Parathyroid adenoma (tissue), 2 donors: ENCODE results near the gene PIAS2.

Experiments used
- H2AFZ ChIP-seq: fragments of 300-600 bp; sonication (generic); one replicate; pipeline ENCODE4 v1.7.0; 2017; ENCODE audit warnings: antibody characterized with exemption, mild to moderate bottlenecking
- H3K27ac ChIP-seq: fragments of 300-600 bp; sonication (generic); one replicate; pipeline ENCODE4 v1.7.0; 2017
- H3K27me3 ChIP-seq: fragments of 300-600 bp; sonication (generic); one replicate; pipeline ENCODE4 v1.7.0; 2017; ENCODE audit warnings: low read length; ENCODE audit not compliant: control insufficient read depth, insufficient read depth
- H3K36me3 ChIP-seq: fragments of 300-600 bp; sonication (generic); one replicate; pipeline ENCODE4 v1.7.0; 2017; ENCODE audit warnings: low read length; ENCODE audit not compliant: control insufficient read depth, insufficient read depth
- H3K4me1 ChIP-seq: fragments of 300-600 bp; sonication (generic); one replicate; pipeline ENCODE4 v1.7.0; 2017; ENCODE audit warnings: control low read depth
- H3K4me2 ChIP-seq: fragments of 300-600 bp; sonication (generic); one replicate; pipeline ENCODE4 v1.7.0; 2017; ENCODE audit warnings: low read length
- H3K4me3 ChIP-seq: fragments of 300-600 bp; sonication (generic); one replicate; pipeline ENCODE4 v1.7.0; 2017; ENCODE audit warnings: low read depth, low read length
- H3K79me2 ChIP-seq: fragments of 300-600 bp; sonication (generic); one replicate; pipeline ENCODE4 v1.7.0; 2017; ENCODE audit warnings: control low read depth
- H3K9ac ChIP-seq: fragments of 300-600 bp; sonication (generic); one replicate; pipeline ENCODE4 v1.7.0; 2017; ENCODE audit warnings: mild to moderate bottlenecking
- H3K9me3 ChIP-seq: fragments of 300-600 bp; sonication (generic); one replicate; pipeline ENCODE4 v1.7.0; 2017; ENCODE audit warnings: low read length; ENCODE audit not compliant: control insufficient read depth
- CTCF ChIP-seq: fragments of 300-600 bp; sonication (generic); IDR thresholded peaks from one replicate; pipeline ENCODE4 v1.7.0; 2017; ENCODE audit warnings: antibody characterized with exemption, mild to moderate bottlenecking
- donor health status: primary hyperparathyroidism.

The PIAS2 gene

DNA sequence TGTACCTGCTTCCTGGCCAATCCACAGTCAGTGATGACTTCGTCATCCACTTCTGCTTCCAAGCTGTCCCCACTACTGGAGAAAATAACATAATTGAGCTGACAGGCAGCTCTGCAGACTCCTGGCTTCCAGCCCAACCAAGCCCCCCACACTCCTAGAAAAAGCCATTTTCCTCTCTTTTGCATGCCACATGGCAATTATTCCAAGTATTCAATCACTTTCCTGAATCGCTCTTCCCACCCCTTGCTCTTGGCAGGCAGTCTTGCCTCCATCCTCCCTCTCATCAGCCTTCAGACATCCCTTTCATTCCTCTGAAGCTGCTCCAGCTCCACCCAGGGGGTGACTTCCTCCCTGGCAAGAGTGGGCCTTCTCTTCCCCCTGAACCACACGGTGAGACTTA, 146.2 kb downstream of the PIAS2 start:
- TF ChIP-seq CTCF = no peak
- Histone ChIP-seq H3K27me3 (no peaks in the 10 kb centered on the region), H3K36me3 (no peaks in the 10 kb centered on the region), H3K27ac (no peak overlapping the region), H2AFZ (no peak overlapping the region), H3K4me3 (no peak overlapping the region), H3K9ac (no peak overlapping the region), H3K9me3 (no peaks in the 10 kb centered on the region), H3K4me2 (no peak overlapping the region), H3K79me2 (no peaks in the 10 kb centered on the region), H3K4me1 (peaks cover 6% of the 10 kb centered on the region)

DNA sequence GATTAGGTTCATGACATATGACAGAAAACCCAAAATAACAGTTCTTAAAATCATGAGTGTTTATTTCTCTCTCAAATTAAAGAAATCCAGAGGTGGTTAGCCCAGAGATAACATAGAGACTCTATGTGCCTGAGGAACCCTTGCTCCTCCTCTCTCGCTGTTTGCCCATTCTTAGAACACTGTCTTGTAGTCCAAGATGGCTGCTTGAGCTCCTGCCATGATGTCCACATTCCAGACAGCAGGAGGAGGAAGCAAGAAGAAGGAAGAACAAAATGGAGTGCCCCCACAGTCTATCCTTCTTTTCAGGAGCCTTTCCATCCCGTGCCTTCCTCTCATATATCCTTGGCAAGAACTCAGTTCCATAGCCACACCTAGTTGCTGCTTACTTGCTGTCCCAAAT, 146.6 kb downstream of the PIAS2 start:
- Histone ChIP-seq H3K4me1 (peaks cover 7% of the 10 kb centered on the region), H3K4me2 (no peak overlapping the region), H3K9ac (no peak overlapping the region), H3K27me3 (no peaks in the 10 kb centered on the region), H3K79me2 (no peaks in the 10 kb centered on the region), H2AFZ (no peak overlapping the region), H3K4me3 (no peak overlapping the region), H3K9me3 (no peaks in the 10 kb centered on the region), H3K27ac (no peak overlapping the region), H3K36me3 (no peaks in the 10 kb centered on the region)
- no peak for TF ChIP-seq CTCF

GRCh38 chr18:46768166-46768921, 149.0 kb downstream of the PIAS2 start:
- Histone ChIP-seq H3K27ac (no peak overlapping the region), H3K4me3 (no peak overlapping the region), H3K9ac (no peak overlapping the region)

DNA sequence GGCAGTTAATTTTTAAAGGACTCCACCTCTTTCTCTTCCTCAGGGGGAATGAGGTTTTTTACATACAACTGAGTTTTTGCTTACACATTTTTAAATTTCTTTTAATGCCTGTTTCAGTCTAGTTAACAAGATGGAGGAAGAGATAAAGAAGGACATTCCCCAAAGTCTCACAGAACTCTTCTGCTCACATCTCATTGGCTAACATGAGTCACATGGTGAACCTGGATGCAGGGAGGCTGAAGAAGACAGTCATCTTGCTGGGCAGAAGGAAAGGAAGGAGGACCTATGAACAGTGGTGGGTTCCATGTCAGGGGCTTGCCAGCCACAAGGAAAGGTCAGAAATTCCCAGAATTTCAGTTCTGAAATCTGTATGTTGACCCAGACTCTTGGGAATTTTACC, 150.1 kb downstream of the PIAS2 start:
- Histone ChIP-seq H3K4me2 (no peak overlapping the region), H3K4me1 (peaks cover 12% of the 10 kb centered on the region), H3K36me3 (no peaks in the 10 kb centered on the region), H3K27me3 (no peaks in the 10 kb centered on the region), H2AFZ (no peak overlapping the region), H3K27ac (no peak overlapping the region), H3K79me2 (peaks cover 2% of the 10 kb centered on the region), H3K4me3 (no peak overlapping the region), H3K9ac (no peak overlapping the region), H3K9me3 (no peaks in the 10 kb centered on the region)
- no peak for TF ChIP-seq CTCF

More at GRCh38 chr18:46768166-46768921, 149.0 kb downstream of the PIAS2 start:
- H3K9me3 ChIP-seq = no peaks in the 10 kb centered on the region
- no peaks in the 10 kb centered on the region for H3K27me3 ChIP-seq
- no peak for TF ChIP-seq CTCF
- peaks cover 2% of the 10 kb centered on the region for H3K79me2 ChIP-seq
- H3K4me1 ChIP-seq = peaks cover 12% of the 10 kb centered on the region
- no peak overlapping the region for H2AFZ ChIP-seq
- H3K36me3 ChIP-seq = no peaks in the 10 kb centered on the region
- no peak overlapping the region for H3K4me2 ChIP-seq

DNA sequence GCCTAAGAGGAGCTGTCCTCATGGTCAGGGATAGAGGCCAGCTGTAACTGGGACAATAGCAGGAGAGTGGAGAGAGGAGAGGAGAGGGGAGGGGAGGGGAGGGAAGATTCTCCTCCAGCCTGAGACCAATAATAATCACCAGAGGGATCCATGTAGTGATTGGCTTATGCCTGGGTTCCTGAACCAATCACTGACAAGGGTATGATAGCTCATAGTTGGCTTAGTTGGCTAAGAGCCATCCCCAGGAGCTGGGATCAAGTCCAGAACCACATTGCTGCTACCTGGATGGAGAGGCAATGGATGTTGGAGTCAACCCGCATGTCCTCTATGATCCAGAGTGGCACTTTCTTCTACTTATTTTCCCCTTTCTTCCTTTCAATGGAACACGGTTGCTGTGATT, 152.7 kb downstream of the PIAS2 start:
- no peaks in the 10 kb centered on the region for H3K27me3 ChIP-seq
- H2AFZ ChIP-seq = no peak overlapping the region
- no peak overlapping the region for H3K4me2 ChIP-seq
- H3K9me3 ChIP-seq = no peaks in the 10 kb centered on the region
- no peak overlapping the region for H3K27ac ChIP-seq
- no peaks in the 10 kb centered on the region for H3K36me3 ChIP-seq
- no peak overlapping the region for H3K4me3 ChIP-seq
- no peak overlapping the region for H3K9ac ChIP-seq
- TF ChIP-seq CTCF = no peak
- H3K4me1 ChIP-seq = peaks cover 22% of the 10 kb centered on the region
- H3K79me2 ChIP-seq = peaks cover 2% of the 10 kb centered on the region
